ENCODE results near the gene GRID2. TPM values are rescaled to one million over a fixed set of nuclear protein-coding genes. Genes with fewer than 3 reads are reported as not detected.

Gene GRID2
- polyA plus RNA-seq, 1 experiment: not detected

DNA sequence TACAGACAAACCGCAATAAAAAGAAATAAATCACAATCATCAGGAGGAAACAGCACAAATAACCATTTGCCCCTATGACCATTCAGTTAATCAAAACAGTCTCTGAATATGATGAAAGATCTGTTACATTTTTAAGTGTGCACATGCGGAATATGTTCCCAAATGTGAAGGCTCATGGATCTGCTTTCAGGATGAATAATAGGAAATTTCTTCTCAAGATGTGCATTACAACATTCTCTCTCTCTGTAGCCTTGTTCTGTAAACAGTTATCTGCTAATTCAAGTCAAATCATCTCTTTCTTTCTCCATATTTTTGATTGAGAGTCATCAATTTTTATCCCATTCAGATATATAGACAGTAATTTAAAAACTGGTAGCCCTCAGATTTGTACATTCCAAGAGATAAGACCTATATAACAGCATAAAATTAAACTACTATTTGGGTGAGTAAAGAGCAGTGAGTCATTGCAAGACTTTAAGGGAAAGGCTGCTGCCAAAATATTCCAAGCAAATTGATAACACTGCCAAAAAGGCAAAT, 1090.8 kb downstream of the GRID2 start:
- Histone ChIP-seq H3K4me3 (ENCODE audit: low read depth, low read length) (no peak overlapping the region), H3K36me3 (ENCODE audit: control insufficient read depth, insufficient read depth, low read length) (no peaks in the 10 kb centered on the region), H3K27me3 (ENCODE audit: control insufficient read depth, insufficient read depth, low read length) (no peaks in the 10 kb centered on the region)
- TF ChIP-seq, protein P1, sequence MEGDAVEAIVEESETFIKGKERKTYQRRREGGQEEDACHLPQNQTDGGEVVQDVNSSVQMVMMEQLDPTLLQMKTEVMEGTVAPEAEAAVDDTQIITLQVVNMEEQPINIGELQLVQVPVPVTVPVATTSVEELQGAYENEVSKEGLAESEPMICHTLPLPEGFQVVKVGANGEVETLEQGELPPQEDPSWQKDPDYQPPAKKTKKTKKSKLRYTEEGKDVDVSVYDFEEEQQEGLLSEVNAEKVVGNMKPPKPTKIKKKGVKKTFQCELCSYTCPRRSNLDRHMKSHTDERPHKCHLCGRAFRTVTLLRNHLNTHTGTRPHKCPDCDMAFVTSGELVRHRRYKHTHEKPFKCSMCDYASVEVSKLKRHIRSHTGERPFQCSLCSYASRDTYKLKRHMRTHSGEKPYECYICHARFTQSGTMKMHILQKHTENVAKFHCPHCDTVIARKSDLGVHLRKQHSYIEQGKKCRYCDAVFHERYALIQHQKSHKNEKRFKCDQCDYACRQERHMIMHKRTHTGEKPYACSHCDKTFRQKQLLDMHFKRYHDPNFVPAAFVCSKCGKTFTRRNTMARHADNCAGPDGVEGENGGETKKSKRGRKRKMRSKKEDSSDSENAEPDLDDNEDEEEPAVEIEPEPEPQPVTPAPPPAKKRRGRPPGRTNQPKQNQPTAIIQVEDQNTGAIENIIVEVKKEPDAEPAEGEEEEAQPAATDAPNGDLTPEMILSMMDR (IDR thresholded peaks at IDR 0.05; ENCODE audit: insufficient read depth, low read depth, low read length): no peak
- ChIA-PET POLR2A (no interaction called here), CTCF (no interaction called here)
- no peak for DNase-seq (ENCODE audit: low read depth)

DNA sequence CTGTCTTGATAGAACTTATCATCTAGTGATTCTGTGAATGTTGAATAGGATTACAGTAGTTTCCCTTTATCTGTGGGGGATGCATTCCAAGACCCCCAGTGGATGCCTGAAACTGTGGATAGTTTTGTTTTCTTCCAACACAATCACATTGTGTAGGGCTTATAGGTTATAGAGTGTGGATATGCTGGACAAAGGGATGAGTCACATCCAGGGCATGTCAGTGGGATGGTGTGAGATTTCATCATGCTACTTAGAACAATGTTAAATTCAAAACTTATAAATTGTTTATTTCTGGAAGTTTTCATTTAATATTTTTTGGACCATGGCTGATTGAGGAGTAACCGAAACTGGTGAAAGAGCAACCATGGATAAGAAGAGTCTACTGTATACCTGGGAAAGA, 1092.5 kb downstream of the GRID2 start:
- TF ChIP-seq, protein P1 (IDR thresholded peaks at IDR 0.05; ENCODE audit: insufficient read depth, low read depth, low read length): no peak
- CTCF ChIA-PET: no interaction called here
- POLR2A ChIA-PET: no interaction called here
- Histone ChIP-seq H3K27me3 (ENCODE audit: control insufficient read depth, insufficient read depth, low read length) (no peaks in the 10 kb centered on the region), H3K36me3 (ENCODE audit: control insufficient read depth, insufficient read depth, low read length) (no peaks in the 10 kb centered on the region), H3K4me3 (ENCODE audit: low read depth, low read length) (no peak overlapping the region)
- no peak for DNase-seq (ENCODE audit: low read depth)

DNA sequence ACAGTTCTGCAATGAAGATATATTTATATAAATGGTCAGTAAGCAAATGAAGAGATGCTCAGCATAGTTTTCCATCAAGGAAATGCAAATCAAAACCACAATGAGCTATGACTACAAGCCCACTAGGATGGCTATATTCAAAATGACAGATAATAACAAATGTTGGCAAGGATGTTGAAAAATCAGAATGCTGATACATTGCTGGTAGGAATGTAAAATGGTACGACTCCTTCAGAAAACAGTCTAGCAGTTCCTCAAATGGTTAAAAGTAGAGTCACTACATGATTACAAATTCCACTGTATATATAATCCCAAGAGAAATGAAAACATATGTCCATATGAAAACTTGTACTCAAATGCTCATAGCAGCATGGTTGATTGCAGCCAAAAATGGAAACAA, 1099.8 kb downstream of the GRID2 start:
- CTCF ChIA-PET: no interaction called here
- no peak for DNase-seq (ENCODE audit: low read depth)

DNA sequence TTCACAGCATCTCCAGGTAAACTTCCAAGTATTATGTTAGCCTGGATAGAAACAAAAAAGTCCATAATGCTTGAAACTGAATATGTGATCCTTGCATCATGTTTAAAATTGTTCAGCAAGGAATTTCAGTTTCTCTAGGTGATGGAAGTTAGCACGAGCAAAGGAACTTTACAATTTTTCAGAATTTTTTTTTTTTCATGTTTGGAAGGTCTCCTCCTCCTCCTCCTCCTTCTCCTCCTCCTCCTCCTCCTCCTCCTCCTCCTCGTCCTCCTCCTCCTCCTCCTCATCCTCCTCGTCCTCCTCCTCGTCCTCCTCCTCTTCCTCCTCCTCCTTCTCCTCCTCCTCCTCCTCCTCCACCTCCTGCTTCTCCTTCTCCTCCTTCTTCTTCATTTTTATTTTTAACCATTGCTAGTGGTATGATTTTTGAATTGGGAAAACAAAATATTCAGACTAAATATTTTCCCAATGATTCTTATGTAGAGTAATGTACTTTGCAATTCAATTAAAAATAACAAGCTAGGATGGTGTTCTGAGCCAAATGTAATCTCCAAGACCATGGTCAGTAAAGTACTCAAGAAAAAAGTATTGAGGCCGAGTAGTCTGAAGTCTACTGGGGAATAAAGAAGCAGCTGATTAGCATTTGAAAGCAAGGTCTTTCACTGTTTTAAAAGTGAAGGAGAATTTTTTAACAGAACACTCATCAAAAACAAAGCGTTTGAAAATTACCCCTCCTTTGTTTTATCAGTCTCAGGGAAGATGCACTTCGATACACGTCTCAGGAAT, 1103.9 kb downstream of the GRID2 start:
- CTCF ChIA-PET: interaction anchor here (0.9 kb wide), 1 partner anchor 13 kb away, joined by 3 read pairs; no protein-coding TSS in a partner anchor
- no peak for DNase-seq (ENCODE audit: low read depth)
- TF ChIP-seq, protein P1 (IDR thresholded peaks at IDR 0.05; ENCODE audit: insufficient read depth, low read depth, low read length): no peak
- H3K27me3 ChIP-seq (ENCODE audit: control insufficient read depth, insufficient read depth, low read length): no peaks in the 10 kb centered on the region
- H3K36me3 ChIP-seq (ENCODE audit: control insufficient read depth, insufficient read depth, low read length): no peaks in the 10 kb centered on the region
- POLR2A ChIA-PET: no interaction called here
- H3K4me3 ChIP-seq (ENCODE audit: low read depth, low read length): no peak overlapping the region

More for the DNA sequence above, 1099.8 kb downstream of the GRID2 start:
- TF ChIP-seq, protein P1 (IDR thresholded peaks at IDR 0.05; ENCODE audit: insufficient read depth, low read depth, low read length): no peak
- POLR2A ChIA-PET: no interaction called here
- no peaks in the 10 kb centered on the region for H3K27me3 ChIP-seq (ENCODE audit: control insufficient read depth, insufficient read depth, low read length)
- no peaks in the 10 kb centered on the region for H3K36me3 ChIP-seq (ENCODE audit: control insufficient read depth, insufficient read depth, low read length)
- H3K4me3 ChIP-seq (ENCODE audit: low read depth, low read length): no peak overlapping the region

DNA sequence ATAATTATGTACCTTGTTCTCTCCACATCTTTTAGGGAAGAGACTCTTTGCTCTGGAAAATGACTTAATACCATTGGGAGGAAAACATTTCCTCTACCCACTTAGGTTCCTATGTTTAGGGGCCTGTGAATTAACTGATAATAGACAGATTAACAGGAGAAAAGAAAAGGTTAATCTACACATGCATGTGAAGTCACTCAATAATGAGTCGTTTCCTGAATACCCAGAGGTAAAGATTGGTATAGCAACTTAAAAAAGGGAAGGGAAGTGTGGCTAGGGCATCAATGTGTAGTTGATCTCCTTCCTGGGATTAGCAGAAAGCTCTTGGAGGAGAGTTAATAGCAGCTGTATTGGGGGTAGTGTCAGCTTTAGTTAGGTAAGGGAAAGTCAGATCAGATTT, 1105.3 kb downstream of the GRID2 start:
- Histone ChIP-seq H3K4me3 (ENCODE audit: low read depth, low read length) (no peak overlapping the region), H3K36me3 (ENCODE audit: control insufficient read depth, insufficient read depth, low read length) (no peaks in the 10 kb centered on the region), H3K27me3 (ENCODE audit: control insufficient read depth, insufficient read depth, low read length) (no peaks in the 10 kb centered on the region)
- no peak for DNase-seq (ENCODE audit: low read depth)
- ChIA-PET POLR2A (no interaction called here), CTCF (no interaction called here)
- TF ChIP-seq, protein P1 (IDR thresholded peaks at IDR 0.05; ENCODE audit: insufficient read depth, low read depth, low read length): no peak

All from BJ (cell line).